Type B pancreatic cell (in vitro differentiated cells): ENCODE measurements around the gene MLXIP. TPM values are rescaled to one million over a fixed set of nuclear protein-coding genes. Genes with fewer than 3 reads are reported as not detected.

ENCODE experiments used
- DNase-seq: peaks from one replicate; pipeline ENCODE4 v3.0.0; 2021; ENCODE audit warnings: mixed read lengths; ENCODE audit not compliant: unreplicated experiment; ENCODE audit errors: extremely low spot score
- H3K27ac Mint-ChIP-seq: 2 replicates; pipeline ENCODE4 v1.8.0; 2021; ENCODE audit warnings: mild to moderate bottlenecking, mixed read lengths
- H3K27me3 Mint-ChIP-seq: 2 replicates; pipeline ENCODE4 v1.8.0; 2021; ENCODE audit warnings: mixed read lengths
- H3K36me3 Mint-ChIP-seq: 2 replicates; pipeline ENCODE4 v1.8.0; 2021; ENCODE audit warnings: mixed read lengths
- H3K4me1 Mint-ChIP-seq: one replicate; pipeline ENCODE4 v1.8.0; 2021; ENCODE audit warnings: mixed read lengths; ENCODE audit not compliant: unreplicated experiment
- H3K4me3 Mint-ChIP-seq: 2 replicates; pipeline ENCODE4 v1.8.0; 2021; ENCODE audit warnings: mild to moderate bottlenecking, mixed read lengths
- H3K9me3 Mint-ChIP-seq: 2 replicates; pipeline ENCODE4 v1.8.0; 2021; ENCODE audit warnings: mixed read lengths
- total RNA-seq: library from RNA; stranded (reverse); gene quantifications from 2 replicates; pipeline ENCODE4 v1.2.1, GENCODE V29; 2021; ENCODE audit warnings: low replicate concordance
- TF ChIP-seq, protein P1 (sequence below): fragments of 200-600 bp; sonication (generic); conservative IDR thresholded peaks from 2 replicates; pipeline ENCODE4 v1.5.0; 2021; ENCODE audit warnings: antibody characterized with exemption, mild to moderate bottlenecking

The MLXIP gene
- total RNA-seq, 1 donor from 2014 or later = 44.5 TPM

DNA sequence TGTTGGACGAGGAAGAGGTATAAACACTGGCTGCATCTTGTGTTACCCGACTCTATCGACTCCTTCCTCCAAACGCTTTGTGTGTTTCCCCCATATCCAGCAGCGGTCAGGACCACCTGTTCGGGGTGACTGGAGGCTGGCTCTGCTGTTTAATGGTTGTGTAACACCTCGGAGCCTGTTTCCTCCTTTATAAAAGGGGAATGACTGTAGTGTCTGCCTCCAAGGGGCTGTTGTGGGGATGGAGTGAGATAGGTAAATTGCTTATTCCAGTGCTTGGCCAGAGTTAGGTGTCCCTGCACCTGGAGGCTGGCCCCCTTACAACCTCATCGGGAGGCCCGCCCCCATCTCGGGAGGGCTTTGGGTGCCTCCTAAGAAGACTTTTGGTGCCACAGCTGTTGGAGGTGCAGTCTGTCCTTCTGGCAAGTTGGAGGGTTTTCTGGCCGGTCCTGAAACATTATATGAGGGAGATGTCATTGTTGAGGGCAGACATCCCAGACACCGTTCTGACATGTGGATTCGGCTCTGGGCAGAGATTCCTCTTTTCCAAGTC is 1.1 kb downstream of the MLXIP start:
- H3K4me3 Mint-ChIP-seq = peak overlapping the region; percentile 90
- no peak for DNase-seq
- H3K9me3 Mint-ChIP-seq = no peaks in the 10 kb centered on the region
- H3K36me3 Mint-ChIP-seq = peaks cover 12% of the 10 kb centered on the region
- peaks cover 33% of the 10 kb centered on the region for H3K4me1 Mint-ChIP-seq
- peak overlapping the region; percentile 86 for H3K27ac Mint-ChIP-seq
- H3K27me3 Mint-ChIP-seq = no peaks in the 10 kb centered on the region
- TF ChIP-seq, protein P1, sequence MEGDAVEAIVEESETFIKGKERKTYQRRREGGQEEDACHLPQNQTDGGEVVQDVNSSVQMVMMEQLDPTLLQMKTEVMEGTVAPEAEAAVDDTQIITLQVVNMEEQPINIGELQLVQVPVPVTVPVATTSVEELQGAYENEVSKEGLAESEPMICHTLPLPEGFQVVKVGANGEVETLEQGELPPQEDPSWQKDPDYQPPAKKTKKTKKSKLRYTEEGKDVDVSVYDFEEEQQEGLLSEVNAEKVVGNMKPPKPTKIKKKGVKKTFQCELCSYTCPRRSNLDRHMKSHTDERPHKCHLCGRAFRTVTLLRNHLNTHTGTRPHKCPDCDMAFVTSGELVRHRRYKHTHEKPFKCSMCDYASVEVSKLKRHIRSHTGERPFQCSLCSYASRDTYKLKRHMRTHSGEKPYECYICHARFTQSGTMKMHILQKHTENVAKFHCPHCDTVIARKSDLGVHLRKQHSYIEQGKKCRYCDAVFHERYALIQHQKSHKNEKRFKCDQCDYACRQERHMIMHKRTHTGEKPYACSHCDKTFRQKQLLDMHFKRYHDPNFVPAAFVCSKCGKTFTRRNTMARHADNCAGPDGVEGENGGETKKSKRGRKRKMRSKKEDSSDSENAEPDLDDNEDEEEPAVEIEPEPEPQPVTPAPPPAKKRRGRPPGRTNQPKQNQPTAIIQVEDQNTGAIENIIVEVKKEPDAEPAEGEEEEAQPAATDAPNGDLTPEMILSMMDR = no peak

DNA sequence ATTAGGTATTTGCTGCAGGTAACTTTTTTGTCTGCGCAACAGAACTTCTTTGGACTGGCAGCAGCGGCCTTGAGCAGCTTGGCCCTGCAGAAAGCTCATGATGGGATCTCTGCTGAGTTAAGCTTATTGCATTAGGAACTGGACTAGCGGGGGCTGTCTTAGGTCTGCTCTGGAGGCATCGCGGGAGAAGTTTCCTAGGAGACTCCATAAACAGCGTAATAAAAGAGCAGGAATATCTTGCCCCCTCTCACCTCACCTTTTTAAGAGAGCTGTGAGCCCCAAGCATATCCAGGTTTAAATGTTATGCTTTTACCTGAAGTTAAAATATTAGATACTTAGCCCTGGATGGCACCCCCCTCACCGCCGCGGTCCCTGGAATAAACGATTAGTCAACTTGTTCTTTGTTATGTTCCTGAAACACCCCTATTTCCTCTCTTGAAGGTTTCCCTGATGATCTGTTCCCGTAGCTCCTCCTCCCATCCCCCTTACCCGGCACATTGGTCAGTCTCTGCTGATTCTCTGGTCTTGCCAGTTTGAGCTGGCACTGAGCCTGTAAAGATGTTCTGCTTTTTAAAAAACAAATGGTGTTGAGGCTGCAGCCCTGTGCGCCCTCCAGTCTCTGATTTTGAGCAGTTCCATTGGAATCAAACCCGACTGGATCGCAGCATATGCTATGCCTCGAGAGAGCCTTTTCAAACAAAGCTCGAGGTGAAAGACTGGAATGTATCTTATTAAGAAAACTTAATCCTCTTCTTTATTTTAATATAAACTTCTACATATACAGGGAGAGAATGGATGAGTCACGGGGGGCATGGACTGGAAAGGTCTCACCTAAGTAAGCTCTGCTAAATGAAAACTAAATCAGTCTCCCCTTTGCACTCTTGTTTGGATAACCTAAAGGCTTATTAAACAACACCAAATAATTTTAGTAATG is 1.9 kb downstream of the MLXIP start:
- H3K9me3 Mint-ChIP-seq = no peaks in the 10 kb centered on the region
- peaks cover 12% of the 10 kb centered on the region for H3K36me3 Mint-ChIP-seq
- H3K4me1 Mint-ChIP-seq = peaks cover 33% of the 10 kb centered on the region
- H3K27ac Mint-ChIP-seq = peak overlapping the region; percentile 86
- H3K4me3 Mint-ChIP-seq = peak overlapping the region; percentile 90
- TF ChIP-seq, protein P1 = no peak
- no peaks in the 10 kb centered on the region for H3K27me3 Mint-ChIP-seq
- no peak for DNase-seq

DNA sequence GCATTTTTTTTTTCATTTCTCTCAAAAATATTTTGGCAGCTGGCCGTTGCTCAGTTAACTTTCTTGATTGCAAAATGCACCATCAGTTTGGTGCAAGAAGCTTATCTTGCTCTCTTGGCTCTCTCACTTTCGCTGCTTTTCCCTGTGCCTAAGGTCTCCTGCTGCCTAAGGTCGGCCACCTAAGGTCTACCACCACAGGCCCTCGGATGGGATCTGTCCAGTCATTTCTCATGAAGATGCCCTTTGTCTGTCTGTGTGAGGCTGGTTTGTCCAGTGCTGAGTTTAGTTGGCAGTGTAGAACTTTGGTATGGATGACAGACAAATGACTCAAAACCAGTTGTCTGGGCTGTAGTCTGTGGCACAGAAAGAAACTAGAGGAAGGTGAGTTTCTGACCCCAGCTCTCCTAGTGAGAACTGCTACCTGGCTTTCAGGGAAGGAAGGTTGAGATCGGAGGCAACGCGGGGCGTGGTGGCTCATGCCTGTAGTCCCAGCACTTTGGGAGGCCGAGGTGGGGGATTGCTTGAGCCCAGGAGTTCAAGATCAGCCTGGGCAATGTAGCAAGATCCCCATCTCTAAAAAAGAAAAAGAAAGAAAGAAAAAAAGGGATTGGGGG is 2.6 kb downstream of the MLXIP start:
- TF ChIP-seq, protein P1 = no peak
- no peaks in the 10 kb centered on the region for H3K9me3 Mint-ChIP-seq
- H3K27ac Mint-ChIP-seq = no peak overlapping the region
- no peak for DNase-seq
- H3K36me3 Mint-ChIP-seq = peaks cover 12% of the 10 kb centered on the region
- H3K27me3 Mint-ChIP-seq = no peaks in the 10 kb centered on the region
- peaks cover 33% of the 10 kb centered on the region for H3K4me1 Mint-ChIP-seq
- H3K4me3 Mint-ChIP-seq = peak overlapping the region; percentile 90

DNA sequence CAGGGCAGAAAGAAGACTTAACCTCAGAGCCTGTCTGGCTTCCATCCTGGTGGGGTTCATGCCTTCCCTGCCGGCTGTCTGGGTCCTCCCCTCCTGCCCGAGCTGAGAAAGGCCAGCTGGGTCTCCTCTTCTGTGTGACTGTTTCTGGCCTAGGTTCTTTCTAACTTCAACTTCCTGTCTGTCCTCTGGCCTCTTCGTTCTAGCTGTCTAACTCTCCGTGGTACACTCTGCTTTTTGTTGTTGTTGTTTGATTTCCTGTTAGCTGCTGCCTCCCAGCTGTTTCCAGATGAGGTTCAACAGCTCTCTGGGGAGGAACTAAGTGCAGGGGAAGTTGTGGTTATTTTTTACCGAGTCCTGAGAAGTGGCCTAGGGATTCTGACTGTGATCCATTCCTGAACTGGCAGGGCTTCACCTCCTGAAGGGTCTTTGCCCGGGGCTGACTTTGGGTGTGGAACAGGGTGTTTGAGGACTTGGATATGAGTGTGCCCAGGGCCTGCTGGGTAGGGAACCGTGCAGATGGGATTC is 3.2 kb downstream of the MLXIP start:
- TF ChIP-seq, protein P1 = no peak
- Mint-ChIP-seq H3K27me3 (no peaks in the 10 kb centered on the region), H3K9me3 (no peaks in the 10 kb centered on the region), H3K36me3 (peaks cover 12% of the 10 kb centered on the region), H3K4me3 (peak overlapping the region; percentile 64), H3K4me1 (peaks cover 33% of the 10 kb centered on the region), H3K27ac (peak overlapping the region; percentile 27)
- no peak for DNase-seq

DNA sequence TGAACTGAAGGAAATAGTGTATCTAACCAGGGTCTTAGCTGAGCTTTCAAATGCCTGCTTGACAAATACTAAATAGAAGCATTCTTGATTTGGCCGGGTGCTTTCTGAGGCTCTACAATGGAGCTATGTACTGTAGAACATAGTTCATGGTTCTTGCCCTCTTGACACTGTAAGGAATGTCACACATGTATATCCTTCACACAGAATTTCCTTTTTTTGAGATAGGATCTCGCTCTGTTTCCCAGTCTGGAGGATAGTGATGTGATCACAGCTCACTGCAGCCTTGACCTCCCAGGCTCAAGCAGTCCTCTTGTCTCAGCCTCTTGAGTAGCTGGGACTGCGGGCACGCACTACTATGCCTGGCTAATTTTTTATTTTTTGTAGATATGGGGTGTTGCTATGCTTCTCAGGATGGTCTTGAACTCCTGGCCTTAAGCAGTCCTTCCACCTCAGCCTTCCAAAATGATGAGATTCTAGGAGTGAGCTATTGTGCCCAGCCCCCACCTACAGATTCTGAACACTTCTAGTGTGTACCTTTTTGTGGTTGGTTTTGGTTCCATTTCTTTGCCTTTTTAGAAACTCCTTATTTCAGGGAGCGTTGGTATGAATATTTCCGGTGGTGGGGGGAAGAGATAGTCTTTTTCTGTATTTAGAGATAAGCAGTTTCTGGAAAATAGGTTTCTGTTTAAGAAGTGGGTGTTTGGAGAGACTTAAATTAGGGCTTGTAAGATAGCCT is 4.2 kb downstream of the MLXIP start:
- TF ChIP-seq, protein P1 = no peak
- peaks cover 18% of the 10 kb centered on the region for H3K36me3 Mint-ChIP-seq
- peaks cover 41% of the 10 kb centered on the region for H3K4me1 Mint-ChIP-seq
- no peaks in the 10 kb centered on the region for H3K9me3 Mint-ChIP-seq
- peak overlapping the region; percentile 55 for H3K4me3 Mint-ChIP-seq
- H3K27me3 Mint-ChIP-seq = no peaks in the 10 kb centered on the region
- H3K27ac Mint-ChIP-seq = no peak overlapping the region
- no peak for DNase-seq
